Testis (tissue), 3 donors: ENCODE data around the gene FAM219B. TPM values are rescaled to one million over a fixed set of nuclear protein-coding genes. Genes with fewer than 3 reads are reported as not detected.

Experiments used
- DNase-seq: peaks from one replicate; pipeline ENCODE4 v3.0.0-alpha.2; 2019
- H3K27ac ChIP-seq, 2 donors: fragments of 200-600 bp; sonication (generic); one replicate each; pipeline ENCODE4 v1.5.1; 2019
- H3K27me3 ChIP-seq: fragments of 200-600 bp; sonication (generic); one replicate; pipeline ENCODE4 v1.5.1; 2019
- H3K36me3 ChIP-seq: fragments of 200-600 bp; sonication (generic); one replicate; pipeline ENCODE4 v1.5.1; 2017; ENCODE audit warnings: low read depth; ENCODE audit errors: missing control alignments
- H3K4me1 ChIP-seq: fragments of 200-600 bp; sonication (generic); one replicate; pipeline ENCODE4 v1.5.1; 2019
- H3K4me3 ChIP-seq, 2 donors: fragments of 200-600 bp; sonication (generic); one replicate each; pipeline ENCODE4 v1.5.1; 2017 to 2019
- H3K9me3 ChIP-seq: fragments of 200-600 bp; sonication (generic); one replicate; pipeline ENCODE4 v1.5.1; 2017
- CTCF ChIP-seq, 3 experiments: fragments of 450-650 bp in 2 of 3; fragments of 200-600 bp in 1 of 3; sonication (generic) in 1 of 3; IDR thresholded peaks; one replicate each; pipeline ENCODE4 v1.5.1; 2016 to 2019; ENCODE audit warnings: antibody characterized with exemption in 3 of 3, mild to moderate bottlenecking in 2 of 3, moderate library complexity in 1 of 3
- POLR2A ChIP-seq: fragments of 450-650 bp; IDR thresholded peaks from one replicate; pipeline ENCODE4 v1.6.1; 2017; ENCODE audit warnings: antibody characterized with exemption, mild to moderate bottlenecking, moderate library complexity
- WGBS, 2 donors: methylation state at CpG; one replicate each; pipeline ENCODE4 v1.1.5; 2018; 5-methylcytosine and 5-hydroxymethylcytosine counted together
- intact Hi-C: fragments of 100-400 bp; cut with DNase I; formaldehyde crosslinking; loops from one replicate; pipeline ENCODE4 v1.15.1; 2023; ENCODE audit warnings: low total_unique reads
- polyA plus RNA-seq: library from polyadenylated mRNA; stranded (reverse); fragments of 350-450 nt; fragmentation: Illumina TruSeq; extraction: RNeasy Lipid Tissue Mini Kit (QIAGEN cat#74804); gene quantifications from one replicate; pipeline ENCODE4 v1.2.3, GENCODE V29; 2014; ENCODE audit warnings: low read depth, low replicate concordance; ENCODE audit not compliant: insufficient read depth
- total RNA-seq, 2 donors: library from RNA; depleted of rRNA; stranded (reverse); fragments of >200 nt; gene quantifications; one replicate each; pipeline ENCODE4 v1.2.3, GENCODE V29; 2016

FAM219B gene
- total and polyA plus RNA-seq, 3 donors from 2014 or later: 32.6 to 40.6 (median 40.2) TPM

- intact Hi-C loops: no loop called here
- Histone ChIP-seq H3K9me3 (no peaks in the 10 kb centered on the region), H3K36me3 (no peaks in the 10 kb centered on the region), H3K4me1 (peaks cover 38% of the 10 kb centered on the region), H3K27me3 (no peaks in the 10 kb centered on the region), H3K27ac (peak overlapping the region; percentile 90), H3K4me3 (peak overlapping the region; percentile 83 to 85)
- no peak for DNase-seq
- WGBS, 2 donors: 0 to 1% methylated on average over 11 of the region's 11 CpGs
- no peak for TF ChIP-seq POLR2A
- no peak for TF ChIP-seq CTCF (IDR thresholded peaks at IDR 0.05)
These were observed 34.0 kb downstream of the FAM219B start for GRCh38 chr15:74872702-74873035.

GRCh38 chr15:74870436-74871215, 36.0 kb downstream of the FAM219B start:
- intact Hi-C loops: no loop called here
- no peaks in the 10 kb centered on the region for H3K27me3 ChIP-seq
- no peak overlapping the region for H3K4me3 ChIP-seq
- H3K36me3 ChIP-seq: no peaks in the 10 kb centered on the region
- 49 to 52% methylated on average over 6 of the region's 6 CpGs for WGBS, 2 donors
- TF ChIP-seq CTCF (IDR thresholded peaks at IDR 0.05) (no peak), POLR2A (no peak)
- H3K9me3 ChIP-seq: no peaks in the 10 kb centered on the region
- no peak for DNase-seq
- peaks cover 43% of the 10 kb centered on the region for H3K4me1 ChIP-seq
- peak overlapping the region in 1 of 2 donors; percentile 41 for H3K27ac ChIP-seq

GRCh38 chr15:74869726-74870407, 36.8 kb downstream of the FAM219B start:
- Histone ChIP-seq H3K36me3 (no peaks in the 10 kb centered on the region), H3K27ac (peak overlapping the region in 1 of 2 donors; percentile 64), H3K27me3 (no peaks in the 10 kb centered on the region), H3K4me3 (no peak overlapping the region), H3K4me1 (peaks cover 43% of the 10 kb centered on the region), H3K9me3 (no peaks in the 10 kb centered on the region)
- peak; percentile 37 for DNase-seq
- TF ChIP-seq POLR2A (no peak), CTCF (IDR thresholded peaks at IDR 0.05) (no peak)
- intact Hi-C loops: no loop called here
- WGBS, 2 donors: 59 to 63% methylated on average over 5 to 6 of the region's 6 CpGs

GRCh38 chr15:74869372-74869725, 37.3 kb downstream of the FAM219B start:
- Histone ChIP-seq H3K4me3 (no peak overlapping the region), H3K36me3 (no peaks in the 10 kb centered on the region), H3K4me1 (peaks cover 43% of the 10 kb centered on the region), H3K27me3 (no peaks in the 10 kb centered on the region), H3K27ac (peak overlapping the region in 1 of 2 donors; percentile 64), H3K9me3 (no peaks in the 10 kb centered on the region)
- DNase-seq: no peak
- intact Hi-C loops: no loop called here
- TF ChIP-seq POLR2A: no peak
- no peak for TF ChIP-seq CTCF (IDR thresholded peaks at IDR 0.05)

GRCh38 chr15:74868059-74868458, 38.6 kb downstream of the FAM219B start:
- intact Hi-C loops: no loop called here
- peaks cover 41% of the 10 kb centered on the region for H3K4me1 ChIP-seq
- H3K27ac ChIP-seq: peak overlapping the region in 1 of 2 donors; percentile 64
- WGBS, 2 donors: 53 to 60% methylated on average over 6 of the region's 6 CpGs
- TF ChIP-seq CTCF (IDR thresholded peaks at IDR 0.05) (no peak), POLR2A (no peak)
- H3K36me3 ChIP-seq: no peaks in the 10 kb centered on the region
- no peaks in the 10 kb centered on the region for H3K27me3 ChIP-seq
- no peak overlapping the region for H3K4me3 ChIP-seq
- no peaks in the 10 kb centered on the region for H3K9me3 ChIP-seq
- DNase-seq: no peak
